Suprapubic skin (tissue), 4 donors: ENCODE measurements around the gene CCL27. TPM values are rescaled to one million over a fixed set of nuclear protein-coding genes. Genes with fewer than 3 reads are reported as not detected.
A peak's percentile ranks its signal among the peaks of the same experiment; 100 is the strongest.

ENCODE experiments used
- DNase-seq, 2 donors: peaks; one replicate each; pipeline ENCODE4 v3.0.0-alpha.2; 2019; ENCODE audit warnings: low spot score in 2 of 2
- H3K27ac ChIP-seq: fragments of 200-600 bp; sonication (generic); one replicate; pipeline ENCODE4 v1.5.1; 2019
- H3K27me3 ChIP-seq: fragments of 200-600 bp; sonication (generic); one replicate; pipeline ENCODE4 v1.5.1; 2019
- H3K36me3 ChIP-seq: fragments of 200-600 bp; sonication (generic); one replicate; pipeline ENCODE4 v1.5.1; 2019
- H3K4me1 ChIP-seq: fragments of 200-600 bp; sonication (generic); one replicate; pipeline ENCODE4 v1.5.1; 2019
- H3K4me3 ChIP-seq: fragments of 200-600 bp; sonication (generic); one replicate; pipeline ENCODE4 v1.5.1; 2019; ENCODE audit warnings: mild to moderate bottlenecking
- H3K9me3 ChIP-seq: fragments of 200-600 bp; sonication (generic); one replicate; pipeline ENCODE4 v1.5.1; 2019
- CTCF ChIP-seq, 2 donors: fragments of 200-600 bp in 1 of 2; fragments of 450-650 bp in 1 of 2; sonication (generic) in 1 of 2; IDR thresholded peaks; one replicate each; pipeline ENCODE4 v1.5.1; 2016 to 2019; ENCODE audit warnings: antibody characterized with exemption in 2 of 2, mild to moderate bottlenecking in 1 of 2, moderate library complexity in 1 of 2
- EP300 ChIP-seq: sonication (generic); formaldehyde crosslinking; IDR thresholded peaks from one replicate; pipeline ENCODE4 v1.6.1; 2017; ENCODE audit warnings: antibody characterized with exemption
- POLR2A ChIP-seq, 2 donors: fragments of 450-650 bp; IDR thresholded peaks; one replicate each; pipeline ENCODE4 v1.6.1; 2017; ENCODE audit warnings: antibody characterized with exemption in 2 of 2, mild to moderate bottlenecking in 2 of 2, moderate library complexity in 2 of 2
- POLR2AphosphoS5 ChIP-seq, 3 donors: sonication (generic); formaldehyde crosslinking; IDR thresholded peaks; one replicate each; pipeline ENCODE4 v1.6.1; 2017; ENCODE audit warnings: antibody characterized with exemption in 3 of 3
- WGBS: methylation state at CpG from one replicate; pipeline ENCODE4 v1.1.5; 2018; 5-methylcytosine and 5-hydroxymethylcytosine counted together
- total RNA-seq, 4 donors: library from RNA; depleted of rRNA; stranded (reverse); fragments of >200 nt; gene quantifications; one replicate each; pipeline ENCODE4 v1.1.0, GENCODE V29; 2016

The CCL27 gene
- total RNA-seq, 4 donors from 2014 or later: 169 to 357 (median 233) TPM

GRCh38 chr9:34623374-34624235, 38.9 kb downstream of the CCL27 start:
- Histone ChIP-seq H3K4me3 (peak overlapping the region; percentile 12), H3K27ac (no peak overlapping the region), H3K36me3 (no peaks in the 10 kb centered on the region), H3K27me3 (peaks cover 61% of the 10 kb centered on the region), H3K4me1 (peaks cover 46% of the 10 kb centered on the region), H3K9me3 (no peaks in the 10 kb centered on the region)
- no peak for DNase-seq
- TF ChIP-seq POLR2A (IDR thresholded peaks at IDR 0.05) (no peak), POLR2AphosphoS5 (IDR thresholded peaks at IDR 0.05) (no peak)
- 54% methylated on average over 12 of the region's 63 CpGs for WGBS

DNA sequence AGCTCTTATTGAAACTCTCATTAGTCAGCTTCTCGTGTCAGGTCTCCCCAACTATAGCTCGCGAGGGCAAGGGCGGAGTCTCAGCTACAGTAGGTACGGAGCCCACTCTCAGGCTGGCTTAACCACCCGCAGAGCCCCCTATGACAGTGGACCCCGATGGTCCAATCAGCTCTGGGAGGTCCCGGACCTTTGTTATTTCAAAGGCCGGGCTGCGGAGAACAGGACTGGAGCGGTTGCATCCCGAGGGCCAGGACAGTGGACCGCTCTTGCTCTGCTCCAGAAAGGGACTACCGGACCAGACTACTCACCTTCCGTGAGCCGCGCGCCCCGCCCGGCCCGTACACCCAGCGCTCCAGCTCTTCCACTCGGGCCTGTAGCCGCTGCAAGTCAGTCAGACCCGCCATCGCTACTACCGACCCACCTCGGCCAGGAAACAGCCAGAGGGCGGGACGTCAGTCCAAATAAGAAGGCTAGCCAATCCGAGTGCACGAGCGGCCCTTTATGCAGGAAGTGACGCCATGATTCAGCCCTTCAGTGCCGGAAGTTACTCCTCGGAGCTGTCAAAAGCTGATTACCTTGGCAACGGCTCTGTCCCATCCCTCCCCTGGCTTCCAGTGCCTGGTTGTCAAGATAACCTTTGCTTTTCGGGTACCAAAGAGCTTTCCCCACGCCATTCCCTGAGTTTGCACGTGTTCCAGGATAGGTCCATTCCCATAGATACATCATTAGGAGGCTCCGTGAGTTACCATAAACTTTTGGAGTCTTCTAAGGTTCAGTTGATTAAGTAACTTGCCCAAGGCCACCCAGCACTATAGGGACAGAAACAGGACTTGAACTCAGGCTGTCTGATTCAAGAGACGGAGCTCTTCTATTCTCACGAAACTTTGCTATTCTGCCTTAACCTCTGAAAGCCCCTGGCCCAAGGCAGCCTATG, 42.1 kb downstream of the CCL27 start, which contains the start of gene DCTN3:
Gene DCTN3 (minus strand): TSS at position 435 of the 934 bp plus-strand sequence. CDS start 31 bp downstream, at position 404.
- peaks cover 39% of the 10 kb centered on the region for H3K4me1 ChIP-seq
- H3K36me3 ChIP-seq: peaks cover 32% of the 10 kb centered on the region
- peaks cover 29% of the 10 kb centered on the region for H3K27me3 ChIP-seq
- peak within 1 kb of the TSS; percentile 25 for H3K27ac ChIP-seq
- peak; percentile 96 to 97 for DNase-seq
- H3K9me3 ChIP-seq: no peaks in the 10 kb centered on the region
- peak within 1 kb of the TSS; percentile 84 for H3K4me3 ChIP-seq
- no peak for TF ChIP-seq POLR2A (IDR thresholded peaks at IDR 0.05)
- peak in 1 of 3 donors; percentile 53 for TF ChIP-seq POLR2AphosphoS5 (IDR thresholded peaks at IDR 0.05)
- 16% methylated on average over 11 of the region's 43 CpGs for whole genome bisulfite sequencing

DNA sequence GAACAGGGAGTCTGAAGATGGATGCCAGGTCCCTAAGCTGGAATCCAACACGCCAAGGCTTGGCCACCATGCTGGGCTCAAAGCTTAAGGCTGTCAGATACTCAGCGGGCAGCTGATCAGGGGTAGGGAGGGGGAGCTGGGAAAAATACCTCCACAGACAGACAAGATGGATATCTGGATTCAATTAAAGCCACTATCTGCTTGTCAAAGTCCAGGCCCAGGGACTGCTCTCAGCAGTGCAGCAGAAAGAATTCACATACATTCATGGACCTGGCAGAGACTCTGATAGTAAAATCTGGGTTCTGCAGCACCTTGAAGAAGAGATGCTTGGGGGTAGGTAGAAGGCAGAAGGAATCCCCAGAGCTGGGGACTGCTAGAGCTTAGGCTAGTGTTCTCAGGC, 47.3 kb downstream of the CCL27 start:
- Histone ChIP-seq H3K9me3 (no peaks in the 10 kb centered on the region), H3K4me3 (no peak overlapping the region), H3K27ac (no peak overlapping the region), H3K36me3 (peaks cover 49% of the 10 kb centered on the region), H3K27me3 (no peaks in the 10 kb centered on the region), H3K4me1 (peaks cover 37% of the 10 kb centered on the region)
- DNase-seq: no peak
- TF ChIP-seq EP300 (no peak), POLR2A (IDR thresholded peaks at IDR 0.05) (no peak), CTCF (IDR thresholded peaks at IDR 0.05) (no peak), POLR2AphosphoS5 (IDR thresholded peaks at IDR 0.05) (no peak)
- WGBS: 92% methylated on average over 2 of the region's 2 CpGs

- Histone ChIP-seq H3K4me3 (peak overlapping the region; percentile 64), H3K27ac (peak overlapping the region; percentile 84), H3K4me1 (peaks cover 25% of the 10 kb centered on the region), H3K9me3 (no peaks in the 10 kb centered on the region), H3K27me3 (no peaks in the 10 kb centered on the region), H3K36me3 (peaks cover 43% of the 10 kb centered on the region)
- 2% methylated on average over 15 of the region's 15 CpGs for WGBS
- TF ChIP-seq POLR2A (IDR thresholded peaks at IDR 0.05) (no peak), CTCF (IDR thresholded peaks at IDR 0.05) (peak; percentile 76 to 86)
- peak in 1 of 2 donors; percentile 87 for DNase-seq
Observed at GRCh38 chr9:34612788-34613390, 49.6 kb downstream of the CCL27 start.

Other genes starting within 250 kb of the CCL27 start
- gene FAM219A, start 204.1 kb downstream of the CCL27 start, total RNA-seq: 10 to 100 TPM; 12.6 to 17.0 (median 15.0) TPM
- gene DNAI1, start 203.9 kb downstream of the CCL27 start, total RNA-seq: not detected
- gene ENHO, start 139.7 kb downstream of the CCL27 start, total RNA-seq: 1 to 10 TPM in 3 of 4 donors, under 1 TPM in 1; 0.65 to 4.0 (median 2.7) TPM
- gene CNTFR, start 72.9 kb downstream of the CCL27 start, total RNA-seq: 1 to 10 TPM; 5.0 to 9.1 (median 5.7) TPM
- 10 to 100 TPM; 20.3 to 50.4 (median 25.1) TPM for gene RPP25L, start 50.6 kb downstream of the CCL27 start, total RNA-seq
- 100 to 1,000 TPM in 3 of 4 donors, 10 to 100 TPM in 1; 61.2 to 136 (median 121) TPM for gene DCTN3, start 42.2 kb downstream of the CCL27 start, total RNA-seq
- gene ARID3C, start 33.6 kb downstream of the CCL27 start, total RNA-seq: 1 to 10 TPM in 1 of 4 donors, under 1 TPM in 3; 0.34 to 2.0 (median 0.50) TPM
- 100 to 1,000 TPM in 3 of 4 donors, 10 to 100 TPM in 1; 78.5 to 111 (median 109) TPM for gene SIGMAR1, start 24.9 kb downstream of the CCL27 start, total RNA-seq
- 100 to 1,000 TPM in 1 of 4 donors, 10 to 100 TPM in 3; 47.6 to 182 (median 77.6) TPM for gene GALT, start 16.0 kb downstream of the CCL27 start, total RNA-seq
- 100 to 1,000 TPM in 1 of 4 donors, 10 to 100 TPM in 3; 23.4 to 114 (median 39.3) TPM for gene IL11RA, start 10.5 kb downstream of the CCL27 start, total RNA-seq
- gene CCL19, start 28.6 kb upstream of the CCL27 start, total RNA-seq: 1 to 10 TPM; 1.3 to 5.4 (median 3.3) TPM
- 1 to 10 TPM in 3 of 4 donors, not detected in 1; 5.2 to 6.1 (median 5.6) TPM for gene CCL21, start 47.5 kb upstream of the CCL27 start, total RNA-seq